ENCODE results near the gene FHIT.

The FHIT gene

DNA sequence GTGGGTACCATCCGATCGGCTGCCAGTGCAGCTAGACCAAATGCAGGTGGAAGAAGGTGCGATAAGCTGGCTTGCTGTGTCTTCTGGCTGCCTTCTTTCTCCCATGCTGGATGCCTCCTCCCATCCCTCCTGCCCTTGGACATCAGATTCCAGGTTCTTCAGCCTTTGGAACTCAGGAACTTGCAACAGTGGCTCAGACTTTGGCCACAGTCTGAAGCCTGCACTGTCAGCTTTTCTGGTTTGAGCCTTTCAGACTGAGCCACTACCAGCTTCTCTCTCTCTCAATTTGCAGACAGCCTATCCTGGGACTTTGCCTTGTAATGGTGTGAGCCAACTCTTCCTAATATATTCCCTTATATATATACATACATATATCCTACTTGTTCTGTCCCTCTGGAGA is 485.5 kb downstream of the FHIT start:
- H3K27me3 ChIP-seq (ENCODE audit: insufficient read depth, insufficient read length), result no peaks in the 10 kb centered on the region
- H3K36me3 ChIP-seq (ENCODE audit: insufficient read depth, insufficient read length, low read length), result no peaks in the 10 kb centered on the region
- DNase-seq (ENCODE audit: low read depth, low spot score), result no peak
- H3K4me3 ChIP-seq (ENCODE audit: insufficient read length, low read depth), result no peak overlapping the region
- TF ChIP-seq ZNF274 (IDR thresholded peaks at IDR 0.05; ENCODE audit: low read depth, low read length) (no peak), YY1 (IDR thresholded peaks at IDR 0.05; ENCODE audit: insufficient read depth, insufficient read length) (no peak), SUZ12 (IDR thresholded peaks at IDR 0.05; ENCODE audit: extremely low read depth, insufficient read depth, insufficient read length) (no peak)
- no peak overlapping the region for H3K9ac ChIP-seq (ENCODE audit: insufficient read length, low read depth)
- H3K4me1 ChIP-seq (ENCODE audit: insufficient read depth, insufficient read length), result no peaks in the 10 kb centered on the region
- no peaks in the 10 kb centered on the region for H3K9me3 ChIP-seq (ENCODE audit: insufficient read depth, low read length)

DNA sequence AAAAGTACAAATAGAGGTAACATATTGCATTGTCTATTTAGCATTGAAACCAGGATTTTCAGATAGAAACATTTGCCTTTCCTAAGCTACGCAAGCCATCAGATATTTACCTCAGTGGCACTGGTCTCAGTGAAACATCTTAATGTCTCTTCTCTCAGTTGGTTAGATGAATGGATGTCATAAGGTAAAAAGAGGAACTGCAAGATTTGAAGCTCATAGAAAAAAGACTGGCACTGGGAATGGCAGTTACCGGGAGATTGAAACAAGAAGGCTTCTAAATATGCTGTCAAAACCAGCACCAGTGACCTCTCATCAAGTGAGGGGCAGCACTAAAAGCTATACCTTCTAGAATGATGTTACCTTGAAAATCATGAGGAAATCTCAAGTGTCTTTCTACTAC is 486.4 kb downstream of the FHIT start:
- Histone ChIP-seq H3K9me3 (ENCODE audit: insufficient read depth, low read length) (no peaks in the 10 kb centered on the region), H3K36me3 (ENCODE audit: insufficient read depth, insufficient read length, low read length) (no peaks in the 10 kb centered on the region), H3K4me3 (ENCODE audit: insufficient read length, low read depth) (no peak overlapping the region), H3K9ac (ENCODE audit: insufficient read length, low read depth) (no peak overlapping the region), H3K4me1 (ENCODE audit: insufficient read depth, insufficient read length) (no peaks in the 10 kb centered on the region), H3K27me3 (ENCODE audit: insufficient read depth, insufficient read length) (no peaks in the 10 kb centered on the region)
- no peak for DNase-seq (ENCODE audit: low read depth, low spot score)
- TF ChIP-seq SUZ12 (IDR thresholded peaks at IDR 0.05; ENCODE audit: extremely low read depth, insufficient read depth, insufficient read length), result no peak
- TF ChIP-seq ZNF274 (IDR thresholded peaks at IDR 0.05; ENCODE audit: low read depth, low read length), result no peak
- TF ChIP-seq YY1 (IDR thresholded peaks at IDR 0.05; ENCODE audit: insufficient read depth, insufficient read length), result no peak

DNA sequence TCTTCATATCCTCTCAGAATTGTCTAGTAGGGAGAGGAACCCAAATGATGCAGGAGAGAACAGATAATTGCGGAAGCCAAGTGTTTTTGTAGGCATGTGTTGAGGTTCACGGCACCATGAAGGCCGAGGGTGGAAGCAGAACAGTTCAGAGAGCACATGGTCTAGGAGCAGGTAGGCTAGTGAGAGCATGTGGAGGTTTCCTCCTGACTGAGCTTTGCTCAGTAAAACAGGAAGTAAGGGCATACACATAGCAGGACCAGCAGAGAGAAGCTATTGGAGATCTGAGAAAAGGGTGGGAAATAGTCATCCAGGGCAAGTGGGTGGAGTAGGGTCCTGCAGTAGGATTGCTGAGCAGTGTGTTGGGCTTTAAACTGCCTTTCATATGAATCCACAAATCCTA is 491.1 kb downstream of the FHIT start:
- no peak overlapping the region for H3K9ac ChIP-seq (ENCODE audit: insufficient read length, low read depth)
- no peaks in the 10 kb centered on the region for H3K36me3 ChIP-seq (ENCODE audit: insufficient read depth, insufficient read length, low read length)
- no peaks in the 10 kb centered on the region for H3K27me3 ChIP-seq (ENCODE audit: insufficient read depth, insufficient read length)
- DNase-seq (ENCODE audit: low read depth, low spot score), result no peak
- no peak overlapping the region for H3K4me3 ChIP-seq (ENCODE audit: insufficient read length, low read depth)
- no peaks in the 10 kb centered on the region for H3K4me1 ChIP-seq (ENCODE audit: insufficient read depth, insufficient read length)
- no peaks in the 10 kb centered on the region for H3K9me3 ChIP-seq (ENCODE audit: insufficient read depth, low read length)
- TF ChIP-seq YY1 (IDR thresholded peaks at IDR 0.05; ENCODE audit: insufficient read depth, insufficient read length), result no peak
- TF ChIP-seq ZNF274 (IDR thresholded peaks at IDR 0.05; ENCODE audit: low read depth, low read length), result no peak
- TF ChIP-seq SUZ12 (IDR thresholded peaks at IDR 0.05; ENCODE audit: extremely low read depth, insufficient read depth, insufficient read length), result no peak

DNA sequence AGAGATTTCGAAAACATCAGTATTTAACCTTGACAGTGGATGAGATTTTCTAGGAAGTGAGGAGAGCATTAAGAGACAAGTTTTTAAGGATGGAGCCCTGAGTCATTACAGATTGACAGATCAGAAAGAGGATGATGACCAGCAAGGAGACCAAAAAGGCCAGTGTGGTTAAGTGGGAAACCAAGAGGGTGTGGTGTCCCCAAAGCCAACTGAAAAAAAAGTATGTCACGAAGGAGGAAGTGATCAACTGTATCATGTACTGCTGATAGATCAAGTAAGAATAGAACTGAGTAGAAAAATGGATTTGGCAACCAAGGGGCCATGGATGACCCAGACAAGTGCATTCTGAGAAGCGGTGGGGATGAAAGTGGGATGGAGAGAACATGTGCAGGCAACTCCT is 491.8 kb downstream of the FHIT start:
- no peaks in the 10 kb centered on the region for H3K9me3 ChIP-seq (ENCODE audit: insufficient read depth, low read length)
- TF ChIP-seq SUZ12 (IDR thresholded peaks at IDR 0.05; ENCODE audit: extremely low read depth, insufficient read depth, insufficient read length) (no peak), YY1 (IDR thresholded peaks at IDR 0.05; ENCODE audit: insufficient read depth, insufficient read length) (no peak), ZNF274 (IDR thresholded peaks at IDR 0.05; ENCODE audit: low read depth, low read length) (no peak)
- no peaks in the 10 kb centered on the region for H3K27me3 ChIP-seq (ENCODE audit: insufficient read depth, insufficient read length)
- H3K4me3 ChIP-seq (ENCODE audit: insufficient read length, low read depth), result no peak overlapping the region
- H3K4me1 ChIP-seq (ENCODE audit: insufficient read depth, insufficient read length), result no peaks in the 10 kb centered on the region
- no peak overlapping the region for H3K9ac ChIP-seq (ENCODE audit: insufficient read length, low read depth)
- DNase-seq (ENCODE audit: low read depth, low spot score), result no peak
- no peaks in the 10 kb centered on the region for H3K36me3 ChIP-seq (ENCODE audit: insufficient read depth, insufficient read length, low read length)

DNA sequence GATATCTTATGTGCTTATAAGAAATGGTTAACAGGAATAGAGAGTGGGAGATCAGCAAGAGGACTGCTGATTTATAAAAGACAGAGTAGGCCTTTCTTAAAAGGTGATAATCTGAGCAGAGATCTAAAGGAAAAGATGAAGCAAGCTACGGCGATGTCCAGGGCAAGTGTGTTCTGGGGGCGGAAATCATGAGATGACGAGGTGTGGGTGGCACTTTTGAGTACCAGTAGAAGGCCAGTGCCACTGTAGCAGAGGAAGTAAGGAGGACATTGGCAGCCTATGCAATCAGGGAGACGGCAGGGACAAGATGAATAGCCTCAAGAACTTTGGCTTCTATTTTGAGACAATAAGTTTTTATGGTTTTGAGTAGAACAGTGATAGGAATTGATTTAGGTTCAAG is 492.4 kb downstream of the FHIT start:
- no peak for TF ChIP-seq ZNF274 (IDR thresholded peaks at IDR 0.05; ENCODE audit: low read depth, low read length)
- no peak for TF ChIP-seq SUZ12 (IDR thresholded peaks at IDR 0.05; ENCODE audit: extremely low read depth, insufficient read depth, insufficient read length)
- no peak for TF ChIP-seq YY1 (IDR thresholded peaks at IDR 0.05; ENCODE audit: insufficient read depth, insufficient read length)
- Histone ChIP-seq H3K9ac (ENCODE audit: insufficient read length, low read depth) (no peak overlapping the region), H3K4me3 (ENCODE audit: insufficient read length, low read depth) (no peak overlapping the region)

DNA sequence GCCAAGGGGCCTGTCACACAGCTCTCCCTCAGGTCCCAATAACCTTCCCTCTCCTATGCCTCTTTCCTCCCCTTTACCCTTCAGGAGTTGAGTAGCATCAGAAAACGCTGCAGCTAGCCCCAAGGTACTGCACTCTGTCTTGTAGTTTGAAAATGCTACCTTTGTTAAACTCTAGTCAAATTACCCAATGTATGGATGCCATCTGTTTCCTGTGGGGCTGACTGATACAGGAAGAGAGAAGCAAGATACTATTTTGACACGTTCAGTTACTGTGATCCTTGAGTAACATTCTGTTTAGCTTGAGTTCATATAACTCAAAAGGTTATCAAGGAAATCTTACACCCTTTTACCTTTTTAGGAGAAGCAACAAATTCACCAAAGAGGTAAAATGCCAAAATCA is 493.1 kb downstream of the FHIT start:
- Histone ChIP-seq H3K4me3 (ENCODE audit: insufficient read length, low read depth) (no peak overlapping the region), H3K4me1 (ENCODE audit: insufficient read depth, insufficient read length) (no peaks in the 10 kb centered on the region), H3K27me3 (ENCODE audit: insufficient read depth, insufficient read length) (no peaks in the 10 kb centered on the region), H3K36me3 (ENCODE audit: insufficient read depth, insufficient read length, low read length) (no peaks in the 10 kb centered on the region), H3K9ac (ENCODE audit: insufficient read length, low read depth) (no peak overlapping the region), H3K9me3 (ENCODE audit: insufficient read depth, low read length) (no peaks in the 10 kb centered on the region)
- DNase-seq (ENCODE audit: low read depth, low spot score), result no peak
- TF ChIP-seq ZNF274 (IDR thresholded peaks at IDR 0.05; ENCODE audit: low read depth, low read length) (no peak), YY1 (IDR thresholded peaks at IDR 0.05; ENCODE audit: insufficient read depth, insufficient read length) (no peak)

More for the DNA sequence above, 492.4 kb downstream of the FHIT start:
- no peaks in the 10 kb centered on the region for H3K4me1 ChIP-seq (ENCODE audit: insufficient read depth, insufficient read length)
- no peaks in the 10 kb centered on the region for H3K9me3 ChIP-seq (ENCODE audit: insufficient read depth, low read length)
- DNase-seq (ENCODE audit: low read depth, low spot score), result no peak
- no peaks in the 10 kb centered on the region for H3K27me3 ChIP-seq (ENCODE audit: insufficient read depth, insufficient read length)
- no peaks in the 10 kb centered on the region for H3K36me3 ChIP-seq (ENCODE audit: insufficient read depth, insufficient read length, low read length)

DNA sequence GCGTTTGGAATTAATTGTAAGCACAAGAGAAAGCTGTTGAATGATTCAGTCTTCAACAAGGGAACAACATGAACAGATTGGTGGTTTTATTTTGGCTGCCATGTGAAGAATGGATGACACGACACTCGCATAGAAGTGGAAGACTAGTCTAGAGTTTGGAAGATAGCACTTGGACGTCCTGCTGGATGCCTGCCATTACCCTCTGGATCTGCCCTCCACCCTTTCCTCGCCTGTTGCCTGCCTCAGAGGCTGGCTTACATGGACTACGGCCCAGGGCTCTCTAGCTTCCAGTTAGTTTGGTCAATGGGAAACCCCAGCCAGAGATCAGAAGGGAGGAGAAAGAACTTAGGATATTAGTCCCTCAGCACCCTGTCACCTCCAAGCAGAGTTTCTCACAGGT is 493.5 kb downstream of the FHIT start:
- no peaks in the 10 kb centered on the region for H3K36me3 ChIP-seq (ENCODE audit: insufficient read depth, insufficient read length, low read length)
- no peak overlapping the region for H3K9ac ChIP-seq (ENCODE audit: insufficient read length, low read depth)
- no peak for DNase-seq (ENCODE audit: low read depth, low spot score)
- no peak overlapping the region for H3K4me3 ChIP-seq (ENCODE audit: insufficient read length, low read depth)
- no peak for TF ChIP-seq ZNF274 (IDR thresholded peaks at IDR 0.05; ENCODE audit: low read depth, low read length)
- TF ChIP-seq YY1 (IDR thresholded peaks at IDR 0.05; ENCODE audit: insufficient read depth, insufficient read length), result no peak
- no peak for TF ChIP-seq SUZ12 (IDR thresholded peaks at IDR 0.05; ENCODE audit: extremely low read depth, insufficient read depth, insufficient read length)
- H3K27me3 ChIP-seq (ENCODE audit: insufficient read depth, insufficient read length), result no peaks in the 10 kb centered on the region
- H3K9me3 ChIP-seq (ENCODE audit: insufficient read depth, low read length), result no peaks in the 10 kb centered on the region
- H3K4me1 ChIP-seq (ENCODE audit: insufficient read depth, insufficient read length), result no peaks in the 10 kb centered on the region
